ENCODE measurements around the gene GPR141.

The GPR141 gene

GRCh38 chr7:37666026-37666799 lies 17.4 kb upstream of the GPR141 start:
- in situ Hi-C loops (cut with HindIII; ENCODE audit: low sequenced_read_pairs), result no loop called here
- TF ChIP-seq CTCF (IDR thresholded peaks at IDR 0.05; ENCODE audit: low read depth, low read length, missing control alignments), result no peak
- no peak for DNase-seq (ENCODE audit: low read depth)
- no peak overlapping the region for H3K4me3 ChIP-seq (ENCODE audit: low read depth, low read length)

DNA sequence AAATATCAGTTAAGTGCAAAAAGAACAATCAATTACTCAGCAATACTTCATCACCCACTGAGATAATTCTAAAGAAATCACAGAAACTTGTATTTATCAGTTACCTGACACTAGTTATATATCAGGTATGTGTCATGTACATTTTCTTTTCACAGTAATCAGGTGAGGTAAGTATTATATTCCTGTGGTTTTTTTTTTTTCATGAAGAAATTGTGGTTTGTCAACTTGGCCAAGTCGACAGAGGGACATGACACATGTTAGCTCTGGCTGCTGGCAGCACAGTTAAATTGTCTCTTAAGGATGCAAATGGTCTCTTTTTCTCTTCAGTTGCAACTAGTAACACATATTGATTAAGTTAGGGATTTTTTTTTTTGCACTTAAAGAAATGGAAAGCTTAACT lies 13.7 kb upstream of the GPR141 start:
- no peak for DNase-seq (ENCODE audit: low read depth)
- in situ Hi-C loops (cut with HindIII; ENCODE audit: low sequenced_read_pairs), result no loop called here
- no peak overlapping the region for H3K4me3 ChIP-seq (ENCODE audit: low read depth, low read length)
- no peak for TF ChIP-seq CTCF (IDR thresholded peaks at IDR 0.05; ENCODE audit: low read depth, low read length, missing control alignments)

GRCh38 chr7:37670436-37670835 lies 13.1 kb upstream of the GPR141 start:
- no peak for TF ChIP-seq CTCF (IDR thresholded peaks at IDR 0.05; ENCODE audit: low read depth, low read length, missing control alignments)
- in situ Hi-C loops (cut with HindIII; ENCODE audit: low sequenced_read_pairs), result no loop called here
- no peak overlapping the region for H3K4me3 ChIP-seq (ENCODE audit: low read depth, low read length)
- no peak for DNase-seq (ENCODE audit: low read depth)

- DNase-seq (ENCODE audit: low read depth), result no peak
- in situ Hi-C loops (cut with HindIII; ENCODE audit: low sequenced_read_pairs), result no loop called here
- no peak for TF ChIP-seq CTCF (IDR thresholded peaks at IDR 0.05; ENCODE audit: low read depth, low read length, missing control alignments)
- H3K4me3 ChIP-seq (ENCODE audit: low read depth, low read length), result no peak overlapping the region
Measured at GRCh38 chr7:37671876-37672275, 11.7 kb upstream of the GPR141 start.

DNA sequence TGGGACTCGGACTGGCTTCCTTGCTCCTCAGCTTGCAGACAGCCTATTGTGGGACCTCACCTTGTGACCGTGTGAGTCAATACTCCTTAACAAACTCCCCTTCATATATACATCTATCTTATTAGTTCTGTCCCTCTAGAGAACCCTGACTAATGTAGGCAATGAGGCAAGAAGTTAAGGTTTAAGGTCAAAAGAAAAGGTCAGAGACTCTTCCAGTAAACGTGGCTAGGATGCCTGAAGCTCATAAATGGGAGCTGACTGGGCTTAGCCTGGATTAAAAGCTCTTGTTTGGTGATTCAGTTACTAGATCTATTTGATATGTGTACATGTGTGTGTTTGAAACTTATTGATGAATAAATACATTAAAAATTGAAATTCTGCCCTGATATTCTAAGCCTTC lies 10.6 kb upstream of the GPR141 start:
- TF ChIP-seq CTCF (IDR thresholded peaks at IDR 0.05; ENCODE audit: low read depth, low read length, missing control alignments), result no peak
- in situ Hi-C loops (cut with HindIII; ENCODE audit: low sequenced_read_pairs), result no loop called here
- no peak for DNase-seq (ENCODE audit: low read depth)
- H3K4me3 ChIP-seq (ENCODE audit: low read depth, low read length), result no peak overlapping the region

GRCh38 chr7:37673523-37673922 lies 10.0 kb upstream of the GPR141 start:
- in situ Hi-C loops (cut with HindIII; ENCODE audit: low sequenced_read_pairs), result no loop called here
- no peak for TF ChIP-seq CTCF (IDR thresholded peaks at IDR 0.05; ENCODE audit: low read depth, low read length, missing control alignments)
- no peak overlapping the region for H3K4me3 ChIP-seq (ENCODE audit: low read depth, low read length)
- no peak for DNase-seq (ENCODE audit: low read depth)

All from astrocyte of the cerebellum (primary cell).